COLO668 (cell line): Measurements from ENCODE around the gene NAPA.
A peak's percentile ranks its signal among the peaks of the same experiment; 100 is the strongest.
"Not testable (repeated sequence)": the region's sequence is repeated elsewhere in the genome, so short reads cannot be mapped to it uniquely, and the experiment has no call there.

Experiments
- DNase-seq: peaks from one replicate; lab custom pipeline; 2025; ENCODE audit not compliant: unreplicated experiment; lab: John Stamatoyannopoulos, UW

NAPA gene

DNA sequence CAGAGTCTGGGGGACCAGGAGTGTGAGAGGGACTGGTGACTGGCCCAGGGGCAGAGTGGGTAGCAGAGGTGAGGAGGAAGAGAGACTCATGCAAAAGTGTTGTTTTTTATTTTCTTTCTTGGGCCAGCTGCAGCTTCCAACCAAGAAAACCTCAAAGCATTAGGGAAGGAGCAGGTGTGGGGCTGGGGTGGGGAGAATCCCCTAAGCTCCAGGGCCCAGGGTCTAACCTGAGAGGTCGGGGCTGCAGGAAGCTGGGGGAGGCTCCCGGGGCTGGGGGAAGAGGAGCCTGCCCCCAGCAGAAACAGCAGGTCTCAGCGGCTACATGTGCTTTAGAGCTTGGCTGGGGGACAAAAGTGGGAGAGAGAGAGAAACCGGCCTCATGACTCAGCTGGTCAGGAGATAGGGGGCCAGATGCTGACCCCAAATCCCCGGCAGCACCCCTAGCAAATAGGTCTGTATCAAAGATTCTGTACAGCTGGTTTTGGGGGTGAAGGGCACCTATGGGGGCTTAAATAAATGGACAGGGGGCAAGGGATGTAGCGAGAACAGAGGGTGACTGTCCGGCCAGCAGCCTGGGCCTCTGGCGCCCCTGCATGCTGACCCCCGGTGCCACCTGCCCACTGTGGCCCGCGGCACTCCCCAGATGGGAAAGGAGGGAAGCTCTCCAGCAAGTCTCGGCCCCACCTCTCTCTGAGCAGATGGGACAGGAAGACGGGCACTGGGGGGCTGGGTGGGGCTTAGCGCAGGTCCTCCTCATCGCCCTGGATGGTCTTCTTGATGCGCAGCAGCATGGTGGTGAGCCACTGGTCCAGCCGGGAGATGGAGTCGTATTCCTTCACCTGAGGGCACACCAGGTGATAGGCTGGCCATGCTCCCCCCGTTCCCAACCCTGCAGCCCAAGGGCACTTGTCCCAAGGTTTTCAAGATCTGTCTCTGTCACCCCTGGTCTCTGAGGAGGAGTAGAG is 27.0 kb downstream of the NAPA start:
- no peak for DNase-seq

DNA sequence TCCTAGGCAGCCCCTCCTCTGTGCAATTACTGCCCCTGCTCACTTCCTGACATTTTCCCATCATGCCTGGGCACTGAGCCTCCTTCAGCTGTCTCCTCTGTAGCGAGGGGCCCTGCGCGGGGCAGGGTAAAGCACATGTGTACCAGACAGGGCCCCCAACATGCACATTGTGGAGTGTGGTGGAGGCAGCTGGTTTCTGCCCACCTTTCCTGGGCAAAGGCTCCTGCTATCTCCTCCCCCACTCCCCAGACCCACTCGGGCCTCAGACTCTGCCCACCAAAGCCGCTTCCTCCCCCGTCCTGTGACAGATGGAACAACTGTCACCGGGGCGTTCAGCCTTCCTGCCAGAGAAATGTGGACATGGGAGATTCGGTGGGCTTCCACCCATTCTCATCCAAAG is 28.0 kb downstream of the NAPA start:
- DNase-seq: no peak

DNA sequence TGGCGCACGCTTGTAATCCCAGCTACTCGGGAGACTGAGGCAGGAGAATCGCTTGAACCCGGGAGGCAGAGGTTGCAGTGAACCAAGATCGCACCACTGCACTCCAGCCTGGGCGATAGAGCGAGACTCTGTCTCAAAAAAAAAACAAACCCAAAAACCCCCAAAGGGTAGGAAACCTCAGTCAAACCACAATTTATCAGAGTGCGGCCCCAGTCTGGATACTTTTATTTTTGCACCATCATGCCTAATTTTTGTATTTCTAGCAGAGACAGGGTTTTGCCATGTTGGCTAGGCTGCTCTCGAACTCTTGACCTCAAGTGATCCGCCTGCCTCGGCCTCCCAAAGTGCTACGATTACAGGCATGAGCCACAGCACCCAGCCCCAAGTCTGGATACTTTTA is 28.6 kb downstream of the NAPA start:
- DNase-seq: not testable (repeated sequence)

DNA sequence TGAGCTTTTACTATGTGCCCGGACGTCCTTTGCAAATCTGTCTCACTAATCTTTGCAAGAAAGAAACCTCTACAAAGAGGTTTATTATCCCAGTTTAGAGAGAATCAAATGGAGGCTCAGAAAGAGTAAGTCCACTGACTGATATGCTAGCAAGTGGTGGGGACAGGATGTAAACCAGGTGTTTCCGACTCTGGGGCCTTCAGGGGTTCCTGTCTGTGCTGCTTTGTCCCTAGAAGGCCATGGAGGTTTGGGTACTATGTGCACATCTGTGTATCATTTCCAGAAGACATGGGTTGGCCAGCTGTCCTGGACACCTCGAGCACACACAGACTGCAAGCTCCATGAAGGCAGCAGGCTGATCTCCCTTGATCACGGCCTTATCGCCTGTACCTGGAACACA is 29.7 kb downstream of the NAPA start:
- DNase-seq: no peak

DNA sequence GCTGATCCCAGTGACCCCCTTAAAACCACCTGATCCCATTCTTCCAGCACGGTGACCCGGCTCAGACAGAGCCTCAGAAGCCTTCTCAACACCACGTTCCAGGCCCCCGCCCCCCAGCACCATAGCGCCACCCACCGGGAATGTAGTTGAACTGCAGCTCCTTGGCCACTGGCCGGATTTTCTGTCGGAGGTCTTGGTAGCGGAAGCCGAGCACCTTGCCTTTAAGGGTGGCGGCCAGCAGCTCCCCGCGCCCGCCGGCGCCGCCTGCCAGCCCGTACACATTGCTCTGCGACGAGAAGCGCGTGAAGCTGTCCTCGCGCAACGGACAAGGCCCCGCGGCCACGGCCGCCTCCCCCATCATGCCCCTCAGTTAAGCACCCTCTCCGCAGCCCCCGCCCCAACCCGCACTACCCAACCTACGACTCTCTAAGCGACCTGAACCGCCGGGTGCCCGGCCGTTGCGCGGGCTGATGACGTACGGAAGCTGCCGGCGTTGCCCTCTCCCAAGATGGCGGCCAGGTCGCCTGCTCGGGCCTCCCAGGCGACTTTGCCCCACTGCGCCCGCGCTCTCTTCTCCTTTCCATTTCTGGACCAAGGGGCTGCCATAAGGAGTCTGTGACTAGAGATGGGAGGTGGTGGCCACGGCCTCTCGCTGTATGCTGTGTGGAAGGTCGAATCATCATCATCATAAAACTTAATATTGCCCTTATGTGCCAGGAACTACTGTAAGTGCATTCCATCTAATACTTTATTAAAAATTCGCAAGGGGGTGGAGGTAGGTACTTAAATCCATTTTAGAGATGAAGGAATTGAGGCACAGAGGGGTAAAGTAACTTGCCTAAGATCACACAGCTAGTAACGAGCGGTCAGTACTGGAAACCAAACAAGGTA is 30.8 kb downstream of the NAPA start, which contains the start of gene KPTN:
KPTN (minus strand) TSS at position 420 of the 891 bp plus-strand sequence; CDS start at position 361, 59 bp downstream.
- DNase-seq: peak; percentile 92

DNA sequence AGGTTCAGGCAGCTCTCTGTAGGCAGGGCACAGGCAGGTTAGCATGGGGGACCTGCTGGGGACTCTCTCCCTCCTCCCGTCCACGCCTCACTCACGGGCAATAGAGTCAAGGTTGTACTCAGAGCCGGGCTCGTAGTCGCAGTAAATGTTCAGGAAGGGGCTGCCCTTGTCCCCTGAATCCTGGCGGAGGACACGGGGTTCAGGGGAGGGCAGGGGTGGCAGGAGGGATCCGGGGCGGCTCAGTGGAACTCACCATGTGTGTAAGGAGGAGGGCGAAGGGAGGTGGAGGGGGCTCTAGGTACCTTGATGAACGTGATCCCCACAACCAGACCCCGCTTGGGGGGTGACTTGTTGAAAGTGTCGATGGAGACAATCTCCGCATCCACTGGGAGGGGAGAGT is 31.7 kb downstream of the NAPA start:
- no peak for DNase-seq

DNA sequence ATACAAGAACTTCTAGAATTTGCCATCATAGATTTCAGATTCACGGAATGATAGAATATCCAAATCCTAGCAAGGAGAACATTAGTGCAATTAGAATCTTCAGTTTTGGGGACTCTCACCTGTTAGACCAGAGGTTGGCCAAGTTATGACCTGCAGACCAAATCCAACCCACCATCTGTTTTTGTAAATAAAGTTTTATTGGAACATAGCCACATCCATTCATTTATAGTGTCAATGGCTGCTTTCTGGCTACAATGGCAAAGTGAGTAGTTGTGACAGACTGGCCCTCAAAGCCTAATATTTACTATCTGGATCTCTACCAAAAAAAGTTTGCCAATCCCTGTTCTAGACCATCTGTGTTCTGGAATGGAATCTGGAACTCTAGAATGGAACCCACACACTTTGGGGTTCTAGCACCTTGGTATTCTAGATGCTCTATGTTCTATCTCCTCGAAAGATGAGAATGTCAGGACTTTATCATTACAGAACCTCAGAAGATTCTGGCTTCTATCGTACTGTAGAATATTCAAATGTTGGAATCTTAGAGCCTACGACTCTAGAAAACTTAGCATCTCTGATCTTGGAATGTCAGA is 33.3 kb downstream of the NAPA start:
- DNase-seq: no peak

DNA sequence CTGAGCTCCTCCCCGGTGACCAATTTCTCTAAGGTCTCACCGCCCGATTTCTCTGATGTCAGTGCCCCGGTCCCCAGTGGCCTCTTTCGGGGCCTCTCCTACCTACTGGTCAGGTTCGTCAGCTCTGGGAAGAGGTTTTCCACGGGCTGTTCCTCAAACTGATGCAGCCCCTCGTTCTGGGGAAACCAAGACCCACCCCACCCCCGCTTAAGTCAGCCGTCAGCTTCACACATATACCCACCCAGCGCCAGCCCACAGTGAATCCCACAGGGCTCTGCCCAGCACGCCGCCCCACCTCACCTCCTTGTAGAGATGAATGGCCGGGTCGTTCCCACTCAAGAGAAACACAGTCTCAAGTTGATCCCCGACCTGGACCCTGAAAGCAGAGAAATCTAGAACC is 34.2 kb downstream of the NAPA start:
- DNase-seq: no peak

DNA sequence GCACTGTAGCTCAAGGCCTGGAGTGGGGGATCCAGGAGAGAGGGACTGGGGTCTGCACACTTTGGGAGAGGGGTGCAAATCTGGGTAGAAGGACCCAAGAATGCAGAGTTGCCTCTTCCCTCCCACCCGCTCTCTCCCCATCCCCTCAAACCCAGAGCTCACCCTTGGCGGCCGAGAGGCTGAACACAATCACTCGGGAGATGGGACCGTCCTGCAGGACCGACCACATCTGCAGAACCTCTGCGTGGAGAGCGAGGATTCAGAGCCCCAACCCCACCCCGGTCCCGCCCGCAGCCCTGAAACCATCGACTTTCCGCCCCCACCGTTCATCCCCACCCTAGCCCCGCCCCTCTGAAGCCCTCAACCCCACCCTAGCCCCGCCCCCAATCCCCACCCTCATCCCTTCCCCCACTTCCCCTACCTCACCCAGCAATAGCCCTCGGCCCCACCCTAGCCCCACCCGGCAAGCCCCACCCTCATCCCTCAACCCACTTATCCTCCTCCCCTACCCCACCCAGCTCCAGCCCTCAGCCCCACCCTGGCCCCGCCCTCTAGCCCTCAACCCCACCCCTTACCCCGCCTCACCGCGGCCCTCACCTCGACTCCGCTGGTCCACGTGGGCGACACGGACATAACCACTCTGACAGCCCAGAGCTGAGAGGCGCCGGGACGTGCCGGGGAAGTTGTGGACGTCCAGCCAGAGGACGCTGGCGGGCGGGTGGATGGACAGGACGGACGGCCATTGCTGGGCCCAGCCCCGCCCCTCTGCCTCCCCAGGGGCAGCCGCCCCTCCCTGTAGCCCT is 35.0 kb downstream of the NAPA start:
- no peak for DNase-seq

DNA sequence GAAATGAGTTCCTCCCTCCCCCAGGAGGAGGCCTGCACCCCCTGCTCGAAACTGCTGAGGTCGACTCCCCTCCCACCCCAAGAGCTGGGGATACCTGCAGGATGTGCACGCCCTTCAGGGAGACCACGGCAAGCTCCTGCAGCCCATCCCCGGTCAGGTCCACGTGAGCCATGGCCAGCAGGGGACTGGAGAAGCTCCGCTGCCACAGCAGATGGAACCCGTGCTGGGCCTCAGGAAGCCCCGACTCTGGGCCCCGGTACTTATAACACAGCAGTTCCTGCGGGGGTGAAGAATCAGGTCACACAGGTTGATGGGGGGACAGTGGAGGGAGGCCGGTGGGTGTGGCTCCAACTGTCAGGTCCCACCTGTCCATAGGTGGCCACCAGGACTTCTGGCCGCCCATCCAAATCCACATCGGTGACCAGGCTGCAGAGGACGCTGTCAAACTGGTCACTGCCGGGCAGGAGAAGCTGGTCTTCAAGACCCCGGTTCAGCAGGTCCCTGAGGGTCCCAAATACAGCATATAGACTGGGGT is 38.4 kb downstream of the NAPA start:
- DNase-seq: no peak

DNA sequence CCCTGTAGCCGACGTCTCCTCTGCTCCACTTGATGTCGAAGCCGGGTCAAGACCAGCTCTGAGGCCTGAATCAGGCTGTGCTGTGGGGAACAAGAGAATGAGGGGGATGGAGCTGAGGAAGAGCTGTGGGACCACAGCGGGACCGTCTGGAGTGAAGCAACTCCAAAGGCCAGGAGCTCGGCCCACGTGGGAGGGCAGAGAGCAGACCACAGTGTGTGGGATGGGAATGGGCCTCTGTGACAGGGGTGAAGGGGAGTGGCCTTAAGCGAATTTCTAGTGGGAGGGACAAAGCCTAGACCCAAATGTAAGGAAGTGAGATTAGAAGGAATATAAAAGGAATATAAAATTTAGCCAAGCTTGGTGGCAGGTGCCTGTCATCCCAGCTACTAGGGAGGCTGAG is 39.4 kb downstream of the NAPA start:
- no peak for DNase-seq

DNA sequence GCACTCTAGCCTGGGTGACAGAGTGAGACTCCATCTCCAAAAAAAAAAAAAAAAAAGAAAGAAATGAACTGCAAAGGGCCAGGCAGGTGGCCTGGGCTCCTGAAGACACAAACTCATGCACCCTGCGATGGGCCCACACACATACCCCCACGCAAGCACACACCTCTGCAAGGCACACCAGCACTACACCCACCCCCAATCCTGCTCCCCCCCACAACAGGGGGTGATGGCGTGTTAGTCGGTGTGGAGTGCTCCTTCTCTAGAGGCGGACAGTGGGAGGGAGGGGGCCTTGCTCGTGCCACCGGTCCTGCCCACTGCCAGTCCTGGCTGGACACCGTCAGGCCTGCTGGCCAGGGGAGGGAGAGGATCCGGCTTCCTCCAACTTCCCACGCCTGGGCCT is 41.5 kb downstream of the NAPA start:
- DNase-seq: no peak

DNA sequence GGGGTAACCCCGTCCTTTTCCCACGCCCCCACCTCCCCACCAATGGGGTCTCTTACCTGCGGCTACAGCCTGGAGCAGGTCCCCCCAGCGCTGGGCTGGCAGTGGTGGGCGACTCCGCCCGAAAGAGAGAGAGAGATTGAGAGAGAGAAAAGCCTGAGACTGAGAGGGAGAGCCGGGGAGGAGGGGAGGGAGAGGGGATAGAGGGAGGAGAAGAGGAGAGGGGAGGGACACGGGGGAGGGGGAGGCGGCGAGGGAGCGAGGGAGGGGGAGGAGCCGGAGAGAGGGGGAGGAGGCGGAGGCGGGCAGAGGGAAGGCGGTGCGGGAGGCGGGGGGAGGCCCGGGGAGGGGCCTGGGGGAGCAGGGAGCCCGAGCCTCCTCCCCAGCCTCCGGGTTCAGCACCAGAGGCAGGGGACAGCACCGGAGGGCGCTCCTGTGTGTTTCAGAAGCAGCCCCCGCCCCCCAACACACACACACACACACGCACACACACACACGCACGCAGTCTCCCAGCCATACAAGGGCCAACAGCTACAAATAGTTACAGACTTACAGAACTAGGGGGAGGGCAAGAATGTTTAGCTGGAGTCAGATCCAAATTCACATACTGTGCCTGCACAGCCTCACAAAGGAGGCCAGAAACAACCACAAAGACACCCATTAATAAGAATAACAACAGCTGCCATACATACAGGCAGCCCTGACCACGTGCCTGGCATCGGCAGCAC is 43.0 kb downstream of the NAPA start, which contains the start of gene SLC8A2:
SLC8A2 (minus strand) TSS at position 161 of the 725 bp plus-strand sequence. CDS start 5,490 bp downstream, outside the sequence.
- peak; percentile 3 for DNase-seq

DNA sequence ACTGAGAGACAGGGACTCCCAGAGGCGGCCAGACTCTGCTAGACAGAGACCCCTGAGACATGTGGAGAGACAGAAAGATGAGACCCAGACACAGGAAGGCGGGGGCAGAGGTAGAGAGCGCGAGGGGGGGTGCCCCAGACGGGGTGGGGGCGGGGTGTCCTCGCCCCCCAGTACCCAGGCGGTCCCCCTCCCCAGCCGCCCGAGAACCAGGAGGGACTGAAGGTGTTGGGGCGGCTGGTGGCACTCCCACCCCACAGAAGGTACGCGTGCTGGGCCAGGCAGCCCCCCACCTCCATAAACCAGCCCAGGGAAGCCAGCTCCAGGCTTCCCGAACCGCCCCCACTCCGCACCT is 43.5 kb downstream of the NAPA start:
- no peak for DNase-seq

DNA sequence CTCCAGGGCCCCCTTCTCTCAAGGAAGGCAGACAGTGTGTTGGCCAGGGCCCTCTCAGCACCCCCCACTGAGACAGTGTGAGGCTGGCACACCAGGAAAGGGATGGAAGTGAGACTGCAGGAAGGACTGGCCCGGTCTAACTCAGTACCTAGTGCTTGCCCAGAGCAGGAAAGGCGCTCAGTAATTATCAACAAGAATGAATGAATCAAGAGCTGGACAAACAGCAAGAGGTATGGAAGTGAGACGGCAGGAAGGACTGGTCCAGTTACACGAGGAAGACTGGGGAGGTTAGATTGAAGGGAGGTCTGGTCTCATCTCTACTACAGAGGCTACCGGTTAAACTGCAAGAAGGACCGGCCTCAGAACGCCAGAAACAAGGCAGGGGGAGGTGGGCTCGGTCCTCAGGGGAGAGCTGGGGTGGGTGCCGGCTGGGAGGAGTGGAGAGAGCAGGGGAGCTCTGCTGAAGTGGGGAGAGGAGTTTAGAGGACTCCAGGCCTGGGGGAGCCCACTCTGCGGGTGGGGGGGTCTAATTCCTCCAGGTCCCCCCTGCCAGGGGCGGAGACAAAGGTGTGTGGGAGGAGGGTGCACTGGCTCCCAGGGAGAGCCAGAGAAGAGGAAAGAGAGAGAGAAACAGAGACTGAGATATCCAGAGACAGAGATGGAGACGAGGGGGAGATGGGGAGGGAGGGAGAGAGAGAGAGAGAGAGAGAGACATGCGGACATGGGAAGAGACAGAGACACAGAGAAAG is 44.2 kb downstream of the NAPA start:
- DNase-seq: no peak

DNA sequence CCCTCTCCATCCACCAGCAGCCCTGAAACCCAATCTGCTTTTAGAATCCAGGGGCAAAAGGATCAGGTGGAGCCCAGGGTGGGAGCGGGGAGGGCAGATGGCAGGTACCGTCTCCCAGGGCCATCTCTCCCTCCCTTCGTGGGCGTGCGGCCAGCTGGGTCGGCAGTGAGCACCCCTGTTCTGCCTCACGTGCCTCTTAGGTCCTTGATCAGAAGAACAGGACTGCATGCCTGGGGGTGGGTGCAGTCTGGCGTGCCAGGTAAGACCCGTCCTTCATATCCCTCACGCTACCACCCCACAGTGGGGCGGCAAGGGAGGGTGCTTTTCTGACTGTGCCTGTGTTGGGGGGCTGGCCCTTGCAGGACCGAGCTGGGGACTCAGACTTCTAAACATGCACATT is 45.1 kb downstream of the NAPA start:
- no peak for DNase-seq

DNA sequence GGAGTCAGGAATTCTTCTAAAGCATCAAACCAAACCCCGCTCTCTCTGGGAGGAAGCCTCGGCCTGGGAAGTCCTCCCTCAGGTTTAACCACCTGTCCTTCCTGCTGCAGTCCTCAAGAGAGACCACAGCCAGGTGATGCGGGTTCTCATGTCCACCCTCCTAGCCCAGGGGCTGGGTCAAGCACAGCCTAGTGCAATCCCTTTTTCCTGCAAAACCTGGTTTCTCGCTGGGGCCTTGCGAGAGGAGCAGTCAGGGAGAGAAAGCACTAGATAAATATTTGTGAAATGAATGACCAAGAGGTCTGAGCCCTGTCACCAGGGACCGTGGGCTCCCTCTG is 45.5 kb downstream of the NAPA start:
- no peak for DNase-seq

DNA sequence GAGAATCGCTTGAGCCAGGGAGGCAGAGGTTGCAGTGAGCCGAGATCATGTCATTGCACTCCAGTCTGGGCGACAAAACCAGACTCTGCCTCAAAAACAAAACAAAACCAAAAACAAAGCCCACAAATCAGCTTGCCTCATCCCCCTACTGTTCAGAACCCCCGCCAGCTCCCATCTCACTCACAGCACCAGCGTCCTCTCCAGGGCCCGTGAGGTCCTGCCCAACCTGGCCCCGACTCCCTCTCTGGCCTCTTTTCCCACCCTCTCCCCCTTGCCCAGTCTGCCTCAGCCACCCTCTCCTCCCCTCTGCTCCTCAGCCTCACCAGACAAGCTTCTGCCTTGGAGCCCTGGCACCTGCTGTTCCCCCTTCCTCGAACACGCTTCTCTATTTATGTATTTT is 46.9 kb downstream of the NAPA start:
- no peak for DNase-seq

DNA sequence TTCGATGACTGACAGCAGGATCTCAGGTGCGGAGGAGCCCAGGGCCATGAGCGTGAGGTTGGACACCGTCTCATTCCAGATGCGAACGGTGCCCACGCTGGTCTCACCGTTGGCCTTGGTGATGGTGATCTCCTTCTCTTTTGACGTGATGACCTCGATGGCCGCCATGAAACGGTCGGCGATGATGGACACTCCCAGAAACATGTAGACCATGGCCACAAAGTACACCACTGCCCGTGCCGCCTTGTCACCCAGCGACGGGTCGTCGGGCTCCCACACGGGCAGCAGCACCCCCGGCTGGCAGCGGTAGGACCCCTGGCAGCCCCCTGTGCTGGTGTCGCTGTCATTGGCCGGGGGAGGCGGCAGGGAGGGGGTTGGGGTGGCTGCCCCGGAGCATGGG is 48.9 kb downstream of the NAPA start:
- no peak for DNase-seq
